Frontal cortex (tissue), 4 donors: Measurements from ENCODE around the gene IDE. TPM values are rescaled to one million over a fixed set of nuclear protein-coding genes. Genes with fewer than 3 reads are reported as not detected.

Source experiments
- DNase-seq, 2 donors: peaks; one replicate each; pipeline ENCODE4 v3.0.0; 2012; ENCODE audit warnings: low spot score in 2 of 2
- FAIRE-seq: peaks from 2 replicates; lab custom pipeline; 2012; peaks lifted over from hg19 to GRCh38; lab: Jason Lieb, UNC
- total RNA-seq: library from RNA; depleted of rRNA; stranded (reverse); fragments of >200 nt; gene quantifications from one replicate; pipeline ENCODE4 v1.2.3, GENCODE V29; 2014
- donor health status: control.
- donor health status: control.
- donor health status: control.

Gene IDE
- total RNA-seq, 1 donor from 2014 or later: 15.9 TPM

- no peak for DNase-seq
- FAIRE-seq: no peak
Observed at GRCh38 chr10:92569071-92569470, 4.8 kb downstream of the IDE start.

- FAIRE-seq: no peak
- DNase-seq: no peak
Observed at GRCh38 chr10:92567952-92568600, 5.8 kb downstream of the IDE start.

GRCh38 chr10:92562424-92562823 is 11.5 kb downstream of the IDE start:
- DNase-seq (no peak), FAIRE-seq (no peak)

- DNase-seq (no peak), FAIRE-seq (no peak)
Observed at GRCh38 chr10:92559046-92559445, 14.8 kb downstream of the IDE start.

GRCh38 chr10:92553959-92554358 is 19.9 kb downstream of the IDE start:
- FAIRE-seq (no peak), DNase-seq (no peak)

- DNase-seq (no peak), FAIRE-seq (no peak)
Observed at GRCh38 chr10:92552310-92552709, 21.6 kb downstream of the IDE start.

- FAIRE-seq: no peak
- DNase-seq: no peak
Observed at GRCh38 chr10:92550924-92551323, 23.0 kb downstream of the IDE start.

- DNase-seq (no peak), FAIRE-seq (no peak)
Observed at GRCh38 chr10:92547676-92548075, 26.2 kb downstream of the IDE start.

- no peak for FAIRE-seq
- DNase-seq: no peak
Observed at GRCh38 chr10:92545556-92545955, 28.3 kb downstream of the IDE start.

GRCh38 chr10:92544296-92544695 is 29.6 kb downstream of the IDE start:
- DNase-seq: no peak
- FAIRE-seq: no peak

GRCh38 chr10:92542458-92542857 is 31.4 kb downstream of the IDE start:
- no peak for FAIRE-seq
- no peak for DNase-seq

GRCh38 chr10:92541583-92541982 is 32.3 kb downstream of the IDE start:
- FAIRE-seq: no peak
- no peak for DNase-seq

- FAIRE-seq (no peak), DNase-seq (no peak)
Observed at GRCh38 chr10:92538231-92538958, 35.5 kb downstream of the IDE start.

- DNase-seq (no peak), FAIRE-seq (peak; percentile 23)
Observed at GRCh38 chr10:92530891-92531535, 42.9 kb downstream of the IDE start.

- DNase-seq (no peak), FAIRE-seq (no peak)
Observed at GRCh38 chr10:92530421-92530820, 43.5 kb downstream of the IDE start.

- no peak for FAIRE-seq
Observed at GRCh38 chr10:92527716-92528115, 46.2 kb downstream of the IDE start.

GRCh38 chr10:92523639-92524038 is 50.3 kb downstream of the IDE start:
- no peak for FAIRE-seq
- DNase-seq: no peak

More at GRCh38 chr10:92527716-92528115, 46.2 kb downstream of the IDE start:
- DNase-seq: no peak

GRCh38 chr10:92517034-92517655 is 56.7 kb downstream of the IDE start:
- DNase-seq (peak; percentile 22 to 41), FAIRE-seq (peak; percentile 88)

- DNase-seq (no peak), FAIRE-seq (no peak)
Observed at GRCh38 chr10:92508866-92509265, 65.0 kb downstream of the IDE start.

- no peak for FAIRE-seq
- DNase-seq: no peak
Observed at GRCh38 chr10:92506336-92506735, 67.6 kb downstream of the IDE start.

- FAIRE-seq (no peak), DNase-seq (no peak)
Observed at GRCh38 chr10:92505044-92505443, 68.8 kb downstream of the IDE start.
